Activated gamma-delta T cell treated with Interleukin-2 at 50 U/mL for 16 hours (primary cell): ENCODE data around the gene MCF2L.
"Not testable (repeated sequence)": the region's sequence is repeated elsewhere in the genome, so short reads cannot be mapped to it uniquely, and the experiment has no call there.

Experiments
- DNase-seq: peaks from one replicate; pipeline ENCODE4 v3.0.0-alpha.2; 2020

The MCF2L gene

GRCh38 chr13:113105032-113105920 is 136.3 kb downstream of the MCF2L start, which contains the start of gene F7:
Gene F7 (plus strand): TSS chr13:113105791. CDS start chr13:113105842, 51 bp downstream.
- DNase-seq: no peak

- DNase-seq: no peak
Observed at GRCh38 chr13:113105921-113106452, 137.0 kb downstream of the MCF2L start.

- DNase-seq: no peak
Observed at GRCh38 chr13:113106711-113107351, 137.8 kb downstream of the MCF2L start.

GRCh38 chr13:113108521-113108920 is 139.5 kb downstream of the MCF2L start:
- DNase-seq: not testable (repeated sequence)

GRCh38 chr13:113109151-113110047 is 140.4 kb downstream of the MCF2L start:
- DNase-seq: no peak

GRCh38 chr13:113110048-113110851 is 141.2 kb downstream of the MCF2L start:
- DNase-seq: peak; percentile 18

- no peak for DNase-seq
Observed at GRCh38 chr13:113110852-113111315, 141.9 kb downstream of the MCF2L start.

GRCh38 chr13:113111821-113112220 is 142.8 kb downstream of the MCF2L start:
- DNase-seq: not testable (repeated sequence)

- not testable (repeated sequence) for DNase-seq
Observed at GRCh38 chr13:113112475-113112874, 143.5 kb downstream of the MCF2L start.

GRCh38 chr13:113112893-113113845 is 144.2 kb downstream of the MCF2L start:
- DNase-seq: peak; percentile 2

- DNase-seq: peak; percentile 1
Observed at GRCh38 chr13:113113846-113114271, 144.8 kb downstream of the MCF2L start.

- DNase-seq: no peak
Observed at GRCh38 chr13:113114511-113115362, 145.7 kb downstream of the MCF2L start.

- DNase-seq: no peak
Observed at GRCh38 chr13:113115363-113116205, 146.6 kb downstream of the MCF2L start.

GRCh38 chr13:113116206-113116800 is 147.3 kb downstream of the MCF2L start:
- DNase-seq: no peak

- DNase-seq: no peak
Observed at GRCh38 chr13:113116871-113117271, 147.9 kb downstream of the MCF2L start.

GRCh38 chr13:113117335-113117872 is 148.4 kb downstream of the MCF2L start:
- DNase-seq: no peak

- DNase-seq: no peak
Observed at GRCh38 chr13:113117911-113118260, 148.9 kb downstream of the MCF2L start.
